H1 (cell line): ENCODE measurements around the gene PELI2. TPM values are rescaled to one million over a fixed set of nuclear protein-coding genes. Genes with fewer than 3 reads are reported as not detected.

Experiments used
- FOSL1 ChIP-seq: IDR thresholded peaks from 2 replicates; pipeline ENCODE4 v1.6.1; 2011; ENCODE audit warnings: mild to moderate bottlenecking, low read depth, low read length, moderate library complexity; ENCODE audit not compliant: insufficient read depth
- MAFK ChIP-seq: IDR thresholded peaks from 2 replicates; pipeline ENCODE4 v1.6.1; 2012; ENCODE audit warnings: low read depth, mild to moderate bottlenecking, improper control_type of control experiment, low read length
- polyA plus RNA-seq, 7 experiments: library from polyadenylated mRNA; depleted of rRNA in 3 of 7; stranded (reverse) in 5 of 7; unstranded in 2 of 7; fragments of >200 nt in 5 of 7; fragments of 200-250 nt in 2 of 7; gene quantifications; 1 replicate in 5 of 7; 2 replicates in 1 of 7; 4 replicates in 1 of 7; pipeline versions ENCODE4 v1.2.1 to v1.2.3, GENCODE V29; 2011 to 2013; ENCODE audit warnings: missing spikeins in 2 of 7, mixed read lengths in 2 of 7
- total RNA-seq: library from RNA; stranded (reverse); fragmentation: NEBNext Ultra II Directional; extraction: Animal tissue kit (Norgen Biotek cat#: 25700); gene quantifications from 2 replicates; pipeline ENCODE4 v1.2.1, GENCODE V29; 2021

The PELI2 gene
- total and polyA plus RNA-seq, 2 of the 8 experiments (the other 6 are each of a cell fraction or from before 2014, with no cell fraction given): 14.6 to 25.7 TPM

- TF ChIP-seq FOSL1 (no peak), MAFK (no peak)
Observed at GRCh38 chr14:56334458-56334857, 216.2 kb downstream of the PELI2 start (continued).
